Epithelial cell of proximal tubule (primary cell): ENCODE results near the gene ZNF18. TPM values are rescaled to one million over a fixed set of nuclear protein-coding genes. Genes with fewer than 3 reads are reported as not detected.

Experiments used
- DNase-seq: peaks from one replicate; pipeline ENCODE4 v3.0.0-alpha.2; 2011; ENCODE audit warnings: low read depth
- H3K4me3 ChIP-seq: 2 replicates; pipeline ENCODE4 v1.5.1; 2011; ENCODE audit warnings: low read depth, mild to moderate bottlenecking, low read length
- total RNA-seq: library from RNA; depleted of rRNA; stranded (reverse); fragments of >200 nt; gene quantifications from 2 replicates; pipeline ENCODE4 v1.2.3, GENCODE V29; 2015
- TF ChIP-seq, protein P1 (sequence below): conservative IDR thresholded peaks from 2 replicates; pipeline ENCODE4 v1.5.1; 2012; ENCODE audit warnings: low read depth, mild to moderate bottlenecking, low read length

ZNF18 gene
- total RNA-seq, 1 donor from 2014 or later, result 4.0 TPM

DNA sequence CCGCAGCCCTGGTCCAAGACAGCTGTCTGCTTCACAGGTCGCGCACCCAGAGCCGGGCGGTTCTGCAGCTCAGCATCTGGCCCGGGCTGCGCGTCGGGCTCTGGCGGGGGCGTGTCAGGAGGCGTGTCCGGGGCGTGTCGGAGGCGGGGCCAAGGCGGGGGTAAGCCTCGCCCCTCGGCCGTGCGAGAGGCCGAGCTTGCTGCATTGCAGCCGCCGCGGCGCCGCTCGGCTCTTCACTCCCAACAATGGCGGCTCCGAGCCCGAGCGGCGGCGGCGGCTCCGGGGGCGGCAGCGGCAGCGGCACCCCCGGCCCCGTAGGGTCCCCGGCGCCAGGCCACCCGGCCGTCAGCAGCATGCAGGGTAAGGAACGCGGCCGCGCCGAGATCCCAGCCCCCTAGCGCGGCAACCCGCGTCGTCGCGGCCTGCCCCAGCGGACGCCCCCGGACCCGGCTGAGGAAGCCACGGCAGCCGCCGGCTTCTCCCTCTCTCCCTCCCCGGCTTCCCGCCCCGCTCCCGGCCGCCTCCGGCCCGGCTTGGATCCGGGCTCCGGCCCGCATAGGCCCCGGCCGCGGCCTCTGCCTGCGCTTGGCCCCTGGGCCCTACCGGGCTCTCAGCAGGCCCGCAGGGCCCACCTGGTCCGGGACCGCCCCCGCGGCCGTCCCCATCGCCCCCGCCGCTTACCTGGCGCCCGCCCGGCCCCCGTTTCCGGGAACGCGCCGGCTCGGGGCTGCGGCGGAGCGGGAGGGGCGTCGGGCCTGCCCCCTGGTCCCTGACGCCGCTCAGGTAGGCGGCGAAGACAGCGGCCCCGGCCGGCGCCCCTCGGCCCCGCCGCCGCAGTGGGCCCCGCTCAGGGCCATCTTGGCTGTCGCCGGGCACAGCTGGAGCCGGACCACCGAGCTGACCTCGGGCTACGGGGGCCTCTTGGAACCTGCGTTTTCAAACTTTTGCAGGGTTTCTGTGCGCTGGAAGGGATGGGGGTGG, 23.7 kb upstream of the ZNF18 start, which contains the start of gene MAP2K4:
Gene MAP2K4 (plus strand): TSS at position 236 of the 981 bp plus-strand sequence. CDS start 10 bp downstream, at position 246.
- DNase-seq, result no peak
- TF ChIP-seq, protein P1, sequence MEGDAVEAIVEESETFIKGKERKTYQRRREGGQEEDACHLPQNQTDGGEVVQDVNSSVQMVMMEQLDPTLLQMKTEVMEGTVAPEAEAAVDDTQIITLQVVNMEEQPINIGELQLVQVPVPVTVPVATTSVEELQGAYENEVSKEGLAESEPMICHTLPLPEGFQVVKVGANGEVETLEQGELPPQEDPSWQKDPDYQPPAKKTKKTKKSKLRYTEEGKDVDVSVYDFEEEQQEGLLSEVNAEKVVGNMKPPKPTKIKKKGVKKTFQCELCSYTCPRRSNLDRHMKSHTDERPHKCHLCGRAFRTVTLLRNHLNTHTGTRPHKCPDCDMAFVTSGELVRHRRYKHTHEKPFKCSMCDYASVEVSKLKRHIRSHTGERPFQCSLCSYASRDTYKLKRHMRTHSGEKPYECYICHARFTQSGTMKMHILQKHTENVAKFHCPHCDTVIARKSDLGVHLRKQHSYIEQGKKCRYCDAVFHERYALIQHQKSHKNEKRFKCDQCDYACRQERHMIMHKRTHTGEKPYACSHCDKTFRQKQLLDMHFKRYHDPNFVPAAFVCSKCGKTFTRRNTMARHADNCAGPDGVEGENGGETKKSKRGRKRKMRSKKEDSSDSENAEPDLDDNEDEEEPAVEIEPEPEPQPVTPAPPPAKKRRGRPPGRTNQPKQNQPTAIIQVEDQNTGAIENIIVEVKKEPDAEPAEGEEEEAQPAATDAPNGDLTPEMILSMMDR, result no peak
- peak within 1 kb of the TSS; percentile 76 for H3K4me3 ChIP-seq

DNA sequence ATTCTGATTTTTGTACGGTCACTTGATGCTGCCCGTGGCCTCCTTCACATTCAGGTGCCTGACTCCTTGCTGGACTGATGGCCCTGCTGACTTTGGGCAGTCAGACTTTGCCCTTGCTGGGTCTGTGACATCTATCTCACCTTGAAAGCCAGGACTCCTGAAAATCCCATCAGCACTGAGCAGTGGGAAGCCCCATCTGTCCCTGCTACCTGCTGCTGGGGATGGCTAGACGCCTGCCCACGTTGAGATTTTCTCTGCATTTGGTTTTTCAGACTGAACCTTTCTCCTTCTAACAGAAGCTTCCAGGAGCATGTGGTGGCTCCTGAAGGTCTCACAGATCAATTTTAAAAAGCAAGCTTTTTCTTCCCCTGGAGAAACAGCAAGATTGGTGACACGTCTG, 10.2 kb upstream of the ZNF18 start:
- no peak for DNase-seq
- TF ChIP-seq, protein P1, result no peak
- H3K4me3 ChIP-seq, result no peak overlapping the region

DNA sequence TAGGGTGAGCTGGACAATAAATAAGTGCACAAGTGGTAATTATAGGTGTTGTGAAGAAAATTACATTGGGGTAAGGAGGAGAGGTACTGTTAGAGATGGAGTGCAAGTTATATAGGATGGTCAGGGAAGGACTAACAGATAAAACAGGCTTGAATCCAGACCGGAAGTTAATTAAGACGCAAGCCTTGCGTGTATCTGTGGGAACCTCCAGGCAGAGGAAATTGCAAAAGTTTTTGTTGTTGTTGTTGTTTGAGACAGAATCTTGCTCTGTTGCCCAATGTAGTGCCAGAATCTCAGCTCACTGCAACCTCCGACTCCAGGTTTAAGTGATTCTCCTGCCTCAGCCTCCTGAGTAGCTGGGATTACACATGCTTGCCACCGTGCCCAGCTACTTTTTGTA, 2.4 kb upstream of the ZNF18 start:
- no peak overlapping the region for H3K4me3 ChIP-seq
- DNase-seq, result no peak
- TF ChIP-seq, protein P1, result no peak

DNA sequence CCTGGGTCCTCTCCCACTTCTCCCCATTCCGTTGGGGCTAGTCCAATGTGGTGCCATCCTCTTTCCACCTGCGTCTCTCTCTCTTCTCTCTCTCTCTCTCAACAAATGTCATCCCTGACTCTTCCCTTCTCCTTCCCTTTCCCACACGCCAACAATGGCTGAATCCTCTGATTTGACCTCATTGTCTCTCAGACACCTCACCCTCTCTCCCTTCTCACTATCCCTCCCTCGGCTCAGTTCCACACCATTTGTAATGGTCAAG, 628 bp upstream of the ZNF18 start:
- H3K4me3 ChIP-seq, result peak overlapping the region; percentile 91
- DNase-seq, result no peak
- TF ChIP-seq, protein P1, result no peak

DNA sequence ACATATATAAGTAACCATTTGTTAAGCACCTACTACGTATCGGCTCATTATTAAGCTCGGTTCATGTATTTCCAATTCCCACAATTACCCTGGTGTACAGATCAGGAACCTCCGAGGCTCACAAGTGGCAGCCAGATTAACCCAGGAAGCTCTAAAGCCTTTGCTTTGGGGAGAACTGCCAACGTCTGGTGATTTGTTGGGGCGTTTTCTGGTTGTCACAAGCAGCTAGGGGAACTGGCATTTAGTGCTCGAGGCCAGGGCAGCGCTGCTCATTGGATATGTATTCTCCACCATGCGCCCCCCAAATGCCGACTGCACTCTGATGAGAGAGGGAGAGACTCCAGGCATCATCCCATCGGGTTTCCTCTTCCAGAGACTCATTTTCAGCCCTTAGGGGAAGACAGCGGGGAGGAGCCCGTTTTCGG, 541 bp downstream of the ZNF18 start:
- no peak for DNase-seq
- peak overlapping the region; percentile 91 for H3K4me3 ChIP-seq
- TF ChIP-seq, protein P1, result no peak

DNA sequence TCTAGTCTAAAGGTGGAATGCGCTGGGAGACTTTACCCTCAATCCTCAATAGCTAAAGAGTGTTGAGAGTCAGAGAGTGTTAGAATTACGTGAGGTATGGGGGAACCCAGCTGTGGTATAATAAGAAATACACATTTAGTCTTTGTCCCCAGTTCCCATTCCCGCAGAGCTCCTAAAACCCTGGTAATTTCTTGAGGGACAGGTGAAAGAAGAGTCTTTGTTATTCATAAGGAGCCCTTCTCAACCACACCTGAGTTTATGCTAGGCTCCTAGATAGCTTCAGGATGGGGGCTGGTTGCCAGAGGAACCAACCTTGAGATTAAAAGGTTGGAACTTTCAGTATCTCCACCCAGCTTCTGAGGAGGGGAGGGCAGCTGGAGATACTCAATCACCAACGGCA, 5.8 kb downstream of the ZNF18 start:
- TF ChIP-seq, protein P1, result no peak
- no peak for DNase-seq
- no peak overlapping the region for H3K4me3 ChIP-seq

DNA sequence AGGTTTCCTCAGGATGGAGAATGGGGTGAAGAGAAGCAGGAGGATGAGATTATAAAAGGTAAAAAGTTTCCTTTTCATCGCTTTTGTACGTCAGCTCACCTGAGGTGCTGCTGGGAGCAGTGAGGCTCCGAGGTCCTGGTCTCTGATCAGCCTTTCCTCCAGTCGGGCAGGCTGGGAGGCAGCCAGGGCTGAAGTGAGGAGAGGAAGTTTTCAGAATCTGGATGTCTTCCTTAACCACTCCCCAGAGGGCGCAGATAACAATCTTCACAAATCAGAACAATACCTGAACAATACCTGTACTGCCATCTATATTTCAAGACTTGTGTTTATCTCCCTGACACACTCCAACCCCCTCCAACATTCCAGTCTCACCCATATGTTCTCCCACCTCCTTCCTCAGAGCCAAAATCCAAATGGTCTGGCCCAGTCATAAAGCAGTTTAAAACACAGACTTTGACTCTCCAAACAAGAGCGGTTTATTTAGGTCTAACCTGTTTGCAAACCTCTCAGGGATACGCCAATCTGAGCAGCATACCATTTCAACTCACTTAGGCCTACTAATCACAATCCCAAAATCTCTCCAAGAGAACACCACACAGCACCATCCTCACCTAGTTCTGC, 6.8 kb downstream of the ZNF18 start:
- no peak overlapping the region for H3K4me3 ChIP-seq
- TF ChIP-seq, protein P1, result no peak
- no peak for DNase-seq
